GM18505 (cell line): ENCODE results near the gene MACROD2.
A peak's percentile ranks its signal among the peaks of the same experiment; 100 is the strongest.
"Not testable (repeated sequence)": the region's sequence is repeated elsewhere in the genome, so short reads cannot be mapped to it uniquely, and the experiment has no call there.

Source experiments
- ATAC-seq: cut with Tn5 transposase; IDR thresholded peaks from one replicate; pipeline ENCODE4 v1.9.1; 2021; ENCODE audit not compliant: unreplicated experiment
- POLR2A ChIP-seq: IDR thresholded peaks from 4 replicates; pipeline ENCODE4 v1.6.1; 2011; ENCODE audit warnings: borderline replicate concordance; ENCODE audit not compliant: insufficient read depth, insufficient read length; ENCODE audit errors: extremely low read depth

Gene MACROD2

DNA sequence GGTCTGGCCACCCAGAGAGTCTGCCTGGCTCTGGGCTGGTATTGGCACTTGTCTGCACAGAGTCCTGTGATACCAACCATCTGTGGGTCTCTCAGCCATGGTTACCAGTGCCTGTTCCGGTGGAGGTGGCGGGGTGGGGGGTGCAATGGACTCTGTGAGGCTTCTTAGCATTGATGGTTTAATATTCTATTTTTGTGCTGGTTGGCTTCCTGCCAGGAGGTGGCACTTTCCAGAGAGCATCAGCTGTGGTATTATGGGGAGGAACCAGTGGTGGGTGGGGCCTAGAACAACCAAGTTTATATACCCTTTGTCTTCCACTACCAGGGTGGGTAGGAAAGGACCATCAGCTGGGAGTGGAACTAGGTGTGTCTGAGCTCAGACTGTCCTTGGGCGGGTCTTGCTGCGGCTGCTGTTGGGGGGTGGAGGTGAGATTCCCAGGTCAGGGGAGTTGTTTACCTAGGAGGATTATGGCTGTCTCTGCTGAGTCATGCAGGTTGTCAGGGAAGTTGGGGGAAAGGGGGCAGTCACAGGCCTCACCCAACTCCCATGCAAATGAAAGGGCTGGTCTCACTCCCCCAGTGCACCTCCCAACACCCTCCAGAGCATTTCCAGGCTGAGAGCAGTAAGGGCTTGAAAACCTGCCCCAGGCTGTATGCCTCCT lies 224.6 kb downstream of the MACROD2 start:
- no peak for ATAC-seq
- no peak for TF ChIP-seq POLR2A

GRCh38 chr20:14220986-14221385 lies 225.7 kb downstream of the MACROD2 start:
- no peak for ATAC-seq
- no peak for TF ChIP-seq POLR2A

GRCh38 chr20:14223806-14224205 lies 228.5 kb downstream of the MACROD2 start:
- ATAC-seq = no peak
- TF ChIP-seq POLR2A = no peak

DNA sequence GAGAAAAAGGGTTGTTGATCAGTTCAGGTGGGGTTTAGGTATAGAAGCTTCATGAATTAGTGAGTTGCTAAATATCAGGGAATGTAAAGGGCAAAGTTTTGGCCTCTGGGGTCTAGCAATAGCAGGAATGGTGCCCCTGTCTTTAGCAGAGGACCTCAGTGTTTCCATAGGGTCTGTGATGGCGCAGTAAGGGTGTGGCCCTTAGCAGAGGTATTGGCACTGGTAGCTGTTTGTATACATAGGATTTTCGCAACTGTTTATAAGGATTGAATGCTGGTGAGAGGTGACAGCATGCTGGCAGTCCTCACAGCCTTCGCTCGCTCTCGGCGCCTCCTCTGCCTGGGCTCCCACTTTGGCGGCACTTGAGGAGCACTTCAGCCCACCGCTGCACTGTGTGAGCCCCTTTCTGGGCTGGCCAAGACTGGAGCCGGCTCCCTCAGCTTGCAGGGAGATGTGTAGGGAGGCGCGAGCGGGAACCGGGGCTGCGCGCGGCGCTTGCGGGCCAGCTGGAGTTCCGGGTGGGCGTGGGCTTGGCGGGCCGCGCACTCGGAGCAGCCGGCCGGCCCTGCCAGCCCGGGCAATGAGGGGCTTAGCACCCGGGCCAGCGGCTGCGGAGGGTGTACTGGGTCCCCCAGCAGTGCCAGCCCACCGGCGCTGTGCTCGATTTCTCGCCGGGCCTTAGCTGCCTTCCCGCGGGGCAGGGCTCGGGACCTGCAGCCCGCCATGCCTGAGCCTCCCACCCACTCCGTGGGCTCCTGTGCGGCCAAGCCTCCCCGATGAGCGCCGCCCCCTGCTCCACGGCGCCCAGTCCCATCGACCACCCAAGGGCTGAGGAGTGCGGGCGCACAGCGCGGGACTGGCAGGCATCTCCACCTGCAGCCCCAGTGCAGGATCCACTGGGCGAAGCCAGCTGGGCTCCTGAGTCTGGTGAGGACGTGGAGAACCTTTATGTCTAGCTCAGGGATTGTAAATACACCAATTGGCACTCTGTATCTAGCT lies 231.0 kb downstream of the MACROD2 start:
- not testable (repeated sequence) for ATAC-seq

DNA sequence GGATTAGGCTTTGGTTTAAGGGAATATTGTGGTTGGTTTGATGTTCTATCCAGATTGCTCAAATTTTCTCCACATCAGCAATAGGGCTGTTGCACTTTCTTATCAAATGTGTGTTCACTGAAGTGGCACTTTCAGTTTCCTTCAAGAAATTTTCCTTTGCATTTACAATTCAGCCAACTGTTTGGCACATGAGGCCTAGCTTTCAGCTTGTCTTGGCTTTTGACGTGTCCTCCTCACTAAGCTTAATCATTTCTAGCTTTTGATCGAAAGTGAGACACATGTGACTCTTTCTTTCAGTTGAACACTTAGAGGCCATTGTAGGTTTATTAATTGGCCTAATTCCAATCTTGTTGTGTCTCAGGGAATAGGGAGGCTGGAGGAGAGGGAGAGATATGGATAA lies 237.3 kb downstream of the MACROD2 start:
- TF ChIP-seq POLR2A = no peak

GRCh38 chr20:14234666-14235295 lies 239.5 kb downstream of the MACROD2 start:
- ATAC-seq = no peak
- TF ChIP-seq POLR2A = no peak

More for the DNA sequence above, 237.3 kb downstream of the MACROD2 start:
- ATAC-seq = peak; percentile 71

GRCh38 chr20:14235355-14235754 lies 240.0 kb downstream of the MACROD2 start:
- ATAC-seq = no peak
- TF ChIP-seq POLR2A = no peak

GRCh38 chr20:14245368-14245970 lies 250.2 kb downstream of the MACROD2 start:
- ATAC-seq = no peak
- TF ChIP-seq POLR2A = no peak

DNA sequence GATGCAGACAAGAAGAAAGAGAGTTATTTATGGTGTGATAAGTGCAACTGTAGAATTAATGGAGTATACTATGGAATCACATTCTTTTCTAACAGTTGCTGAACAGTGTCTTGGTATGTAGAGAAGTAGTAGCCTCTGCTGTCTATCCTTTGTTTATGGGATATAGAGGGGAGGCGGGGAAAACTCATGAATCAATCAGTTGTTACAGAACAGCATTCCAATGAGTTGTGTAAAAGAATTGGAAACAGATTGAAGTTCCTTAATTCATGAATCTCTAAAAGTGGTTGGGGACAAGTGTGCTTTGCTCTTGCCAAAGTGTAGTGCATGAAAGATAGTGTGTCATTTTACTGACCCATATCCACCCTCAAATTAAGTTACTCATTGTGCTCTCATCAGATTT lies 264.4 kb downstream of the MACROD2 start:
- no peak for ATAC-seq
- no peak for TF ChIP-seq POLR2A

DNA sequence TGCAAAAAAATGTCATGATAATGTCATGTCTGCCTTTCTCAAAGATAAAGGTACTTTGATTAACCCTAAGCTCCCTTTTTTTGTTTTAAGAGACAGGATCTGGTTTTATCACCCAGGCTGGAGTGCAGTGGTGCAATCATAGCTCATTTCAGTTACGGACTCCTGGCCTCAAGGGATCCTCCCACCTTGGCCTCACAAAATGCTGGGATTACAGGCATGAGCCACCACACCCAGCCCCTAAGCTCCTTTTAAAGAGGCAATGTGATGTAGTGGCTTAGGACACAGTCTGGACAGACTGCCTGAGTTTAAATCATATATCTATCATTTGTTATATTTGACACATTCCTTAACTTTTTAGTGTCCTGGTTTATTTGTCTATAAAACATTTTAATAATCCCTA lies 265.1 kb downstream of the MACROD2 start:
- ATAC-seq = no peak
- no peak for TF ChIP-seq POLR2A

DNA sequence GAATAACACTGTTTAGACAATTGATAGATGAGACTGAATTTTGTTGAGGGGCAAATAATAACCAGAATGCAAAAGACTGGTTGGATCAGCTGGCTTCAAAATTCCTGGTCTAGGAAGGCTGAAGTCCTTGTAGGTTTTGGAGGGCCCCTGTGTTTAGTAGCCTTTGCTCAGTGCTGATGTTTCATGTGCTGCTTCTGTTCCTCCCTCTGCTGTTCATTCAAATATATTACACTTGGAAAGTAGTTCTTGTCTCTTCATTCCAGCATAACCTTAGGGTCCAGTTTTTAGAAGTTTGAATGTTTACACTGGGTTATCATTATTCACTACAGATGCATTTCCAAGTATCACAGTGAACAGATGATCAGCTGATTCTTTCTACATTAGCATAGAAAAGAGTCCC lies 269.6 kb downstream of the MACROD2 start:
- TF ChIP-seq POLR2A = no peak
- no peak for ATAC-seq

DNA sequence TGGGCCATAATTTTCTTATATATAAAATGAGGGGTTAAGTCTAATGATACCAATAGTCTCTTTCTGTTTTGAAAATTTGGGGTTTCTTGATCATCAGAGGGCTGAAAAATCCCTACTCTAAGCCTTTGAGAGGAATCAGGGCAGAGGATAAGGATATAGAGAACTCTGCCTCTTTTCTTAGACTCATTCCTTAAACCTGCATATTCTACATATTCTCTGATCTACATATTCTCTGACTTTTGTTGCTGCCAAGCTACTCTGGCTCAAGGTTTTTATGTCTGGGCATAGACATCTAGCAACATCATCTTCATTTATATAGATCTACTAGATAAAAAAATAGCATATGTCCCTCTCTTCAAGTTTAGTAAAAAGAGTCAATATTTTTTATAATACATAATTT lies 270.9 kb downstream of the MACROD2 start:
- no peak for ATAC-seq
- TF ChIP-seq POLR2A = no peak

GRCh38 chr20:14270751-14271150 lies 275.4 kb downstream of the MACROD2 start:
- not testable (repeated sequence) for ATAC-seq

DNA sequence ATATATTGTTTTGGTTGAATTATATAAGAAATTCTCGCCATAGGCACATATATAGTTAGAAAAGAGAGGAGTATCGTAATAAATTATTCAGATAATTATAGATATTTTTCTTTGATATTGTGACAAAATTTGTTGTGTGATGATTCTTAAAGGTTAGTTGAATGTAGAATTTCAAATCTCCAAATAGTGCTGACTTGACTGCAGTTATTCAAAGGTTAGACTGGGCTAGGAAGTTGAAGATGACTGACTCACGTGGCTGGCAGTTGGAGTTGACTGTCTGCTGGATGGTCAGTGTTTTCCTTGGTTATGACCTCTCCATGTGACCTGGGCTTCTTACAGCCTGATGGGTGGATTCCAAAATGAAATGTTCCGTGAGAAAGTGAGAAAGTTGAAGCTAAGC lies 286.8 kb downstream of the MACROD2 start:
- ATAC-seq = no peak

GRCh38 chr20:14284443-14284842 lies 289.1 kb downstream of the MACROD2 start:
- TF ChIP-seq POLR2A = no peak
- ATAC-seq = no peak

More for the DNA sequence above, 286.8 kb downstream of the MACROD2 start:
- no peak for TF ChIP-seq POLR2A
